GM06990 (cell line): ENCODE results near the gene ZNF695.

Source experiments
- DNase-seq: peaks from one replicate; pipeline ENCODE4 v3.0.0-alpha.2; 2011; ENCODE audit not compliant: insufficient read length; ENCODE audit errors: extremely low read depth
- H3K27me3 ChIP-seq: replicated peaks from 2 replicates; pipeline ENCODE4 v1.6.0; 2011; ENCODE audit warnings: low read length; ENCODE audit not compliant: control insufficient read depth, insufficient read depth
- H3K36me3 ChIP-seq: 2 replicates; pipeline ENCODE4 v1.5.1; 2011; ENCODE audit warnings: low read length; ENCODE audit not compliant: control insufficient read depth, insufficient read depth
- H3K4me3 ChIP-seq: replicated peaks from 2 replicates; pipeline ENCODE4 v1.5.1; 2011; ENCODE audit warnings: low read depth, mild to moderate bottlenecking, control low read depth, low read length
- TF ChIP-seq, protein P1 (sequence below): IDR thresholded peaks from 2 replicates; pipeline ENCODE4 v1.5.1; 2011; ENCODE audit warnings: low read length, control low read depth, mild to moderate bottlenecking, inconsistent platforms; ENCODE audit not compliant: insufficient read depth, poor library complexity, severe bottlenecking

ZNF695 gene

DNA sequence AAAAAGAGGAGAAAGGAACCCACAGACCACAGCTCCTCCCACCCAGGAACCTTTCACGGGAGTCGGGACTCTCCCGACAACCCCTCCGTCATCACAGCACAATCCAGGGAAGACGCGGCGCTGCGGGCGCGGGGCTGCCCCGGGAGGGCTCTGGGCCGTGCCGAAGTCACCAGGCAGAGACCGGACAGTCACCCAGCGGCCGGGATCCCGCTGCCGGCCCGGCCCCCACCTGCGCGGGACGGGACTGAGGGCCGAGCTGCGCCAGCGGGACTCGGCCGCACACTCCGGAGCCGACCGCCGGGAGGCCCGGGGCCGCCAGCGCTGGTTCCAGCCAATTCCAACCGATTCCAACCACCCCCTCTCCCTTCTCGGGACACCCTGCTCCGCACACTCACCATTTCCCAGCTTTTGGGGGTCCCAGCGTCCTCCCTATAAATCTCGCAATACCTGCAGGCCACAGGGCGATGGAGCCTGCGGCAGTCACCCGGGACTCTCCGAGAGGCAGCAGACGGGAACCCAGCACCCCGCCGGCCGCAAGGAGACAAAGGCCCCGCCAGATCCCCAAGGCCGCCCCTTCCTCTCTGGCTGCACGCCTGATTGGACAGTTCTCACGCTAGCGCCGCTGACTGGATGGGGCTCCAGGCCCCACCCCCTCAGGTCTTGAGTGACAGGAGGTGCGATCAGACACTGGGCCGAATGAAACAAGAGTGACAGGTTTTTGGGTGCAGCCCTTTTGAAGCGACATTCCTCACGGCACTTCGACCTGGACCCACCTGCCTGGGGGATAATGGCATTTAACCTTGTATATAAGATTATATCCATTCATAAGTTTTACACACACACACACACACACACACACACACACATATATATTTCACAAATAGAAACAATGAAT, at the start of gene ZNF695:
ZNF695 (minus strand) TSS at position 547 of the 895 bp plus-strand sequence; CDS start at position 398, 149 bp downstream.
- peak within 1 kb of the TSS; percentile 74 for H3K4me3 ChIP-seq
- TF ChIP-seq, protein P1, sequence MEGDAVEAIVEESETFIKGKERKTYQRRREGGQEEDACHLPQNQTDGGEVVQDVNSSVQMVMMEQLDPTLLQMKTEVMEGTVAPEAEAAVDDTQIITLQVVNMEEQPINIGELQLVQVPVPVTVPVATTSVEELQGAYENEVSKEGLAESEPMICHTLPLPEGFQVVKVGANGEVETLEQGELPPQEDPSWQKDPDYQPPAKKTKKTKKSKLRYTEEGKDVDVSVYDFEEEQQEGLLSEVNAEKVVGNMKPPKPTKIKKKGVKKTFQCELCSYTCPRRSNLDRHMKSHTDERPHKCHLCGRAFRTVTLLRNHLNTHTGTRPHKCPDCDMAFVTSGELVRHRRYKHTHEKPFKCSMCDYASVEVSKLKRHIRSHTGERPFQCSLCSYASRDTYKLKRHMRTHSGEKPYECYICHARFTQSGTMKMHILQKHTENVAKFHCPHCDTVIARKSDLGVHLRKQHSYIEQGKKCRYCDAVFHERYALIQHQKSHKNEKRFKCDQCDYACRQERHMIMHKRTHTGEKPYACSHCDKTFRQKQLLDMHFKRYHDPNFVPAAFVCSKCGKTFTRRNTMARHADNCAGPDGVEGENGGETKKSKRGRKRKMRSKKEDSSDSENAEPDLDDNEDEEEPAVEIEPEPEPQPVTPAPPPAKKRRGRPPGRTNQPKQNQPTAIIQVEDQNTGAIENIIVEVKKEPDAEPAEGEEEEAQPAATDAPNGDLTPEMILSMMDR: no peak

DNA sequence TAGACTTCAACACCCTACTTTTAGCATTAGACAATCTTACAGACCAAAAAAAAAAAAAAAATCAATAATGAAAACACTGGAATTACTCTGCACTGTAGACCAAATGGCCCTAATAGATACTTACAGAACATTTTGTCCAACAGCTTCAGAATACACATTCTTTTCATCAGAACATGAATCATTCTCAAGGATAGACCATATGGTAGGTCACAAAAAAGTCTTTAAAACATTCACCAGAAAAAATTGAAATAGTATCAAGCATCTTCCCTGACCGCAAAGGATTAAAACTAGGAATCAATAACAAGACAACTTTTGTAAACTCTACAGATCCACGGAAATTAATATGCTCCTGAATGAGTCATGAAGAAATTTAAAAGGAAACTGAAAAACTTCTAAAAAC, 48.2 kb upstream of the ZNF695 start:
- Histone ChIP-seq H3K4me3 (no peak overlapping the region), H3K36me3 (no peaks in the 10 kb centered on the region), H3K27me3 (no peaks in the 10 kb centered on the region)
- TF ChIP-seq, protein P1: no peak
- no peak for DNase-seq

More for the DNA sequence above, at the start of gene ZNF695:
- no peaks in the 10 kb centered on the region for H3K36me3 ChIP-seq
- peak; percentile 84 for DNase-seq
- H3K27me3 ChIP-seq: no peaks in the 10 kb centered on the region

DNA sequence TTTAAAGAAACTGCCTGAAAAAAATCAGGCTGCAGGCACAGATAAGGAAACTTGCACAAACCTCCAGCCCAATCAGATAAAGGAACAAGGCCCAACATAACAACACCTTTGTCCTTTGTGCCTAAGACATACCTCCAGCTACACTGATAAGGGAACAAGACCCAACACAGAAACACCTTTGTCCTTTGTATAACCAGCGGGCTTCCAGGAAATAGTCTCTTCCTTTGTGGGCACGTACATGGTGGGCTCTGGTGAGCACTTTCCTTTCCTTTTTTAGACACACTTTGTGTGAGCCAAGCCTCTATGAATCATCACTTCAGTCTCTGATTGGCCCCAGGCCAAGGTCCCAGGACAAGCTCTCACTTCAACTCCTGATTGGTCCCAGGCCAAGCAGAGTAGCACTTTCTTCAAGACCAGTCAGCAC, 47.1 kb upstream of the ZNF695 start:
- Histone ChIP-seq H3K4me3 (no peak overlapping the region), H3K36me3 (no peaks in the 10 kb centered on the region), H3K27me3 (no peaks in the 10 kb centered on the region)
- no peak for DNase-seq
- TF ChIP-seq, protein P1: no peak

DNA sequence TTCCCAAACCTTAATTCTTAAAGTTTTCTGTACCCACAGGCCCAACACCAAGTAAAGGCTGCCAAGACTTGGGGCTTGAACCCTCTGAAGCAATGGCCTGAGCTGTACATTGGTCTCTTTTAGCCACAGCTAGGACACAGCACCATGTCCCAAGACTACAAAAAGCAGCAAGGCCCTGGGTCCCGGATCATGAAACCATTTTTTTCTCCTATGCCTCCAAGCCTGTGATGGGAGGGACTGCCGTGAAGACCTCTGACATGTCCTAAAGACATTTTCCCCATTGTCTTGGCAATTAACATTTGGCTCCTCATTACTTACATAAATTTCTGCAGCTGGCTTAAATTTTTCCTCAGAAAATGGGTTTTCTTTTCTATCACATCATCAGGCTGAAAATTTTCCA, 39.8 kb upstream of the ZNF695 start:
- Histone ChIP-seq H3K4me3 (no peak overlapping the region), H3K27me3 (no peaks in the 10 kb centered on the region), H3K36me3 (no peaks in the 10 kb centered on the region)
- no peak for DNase-seq
- TF ChIP-seq, protein P1: no peak

DNA sequence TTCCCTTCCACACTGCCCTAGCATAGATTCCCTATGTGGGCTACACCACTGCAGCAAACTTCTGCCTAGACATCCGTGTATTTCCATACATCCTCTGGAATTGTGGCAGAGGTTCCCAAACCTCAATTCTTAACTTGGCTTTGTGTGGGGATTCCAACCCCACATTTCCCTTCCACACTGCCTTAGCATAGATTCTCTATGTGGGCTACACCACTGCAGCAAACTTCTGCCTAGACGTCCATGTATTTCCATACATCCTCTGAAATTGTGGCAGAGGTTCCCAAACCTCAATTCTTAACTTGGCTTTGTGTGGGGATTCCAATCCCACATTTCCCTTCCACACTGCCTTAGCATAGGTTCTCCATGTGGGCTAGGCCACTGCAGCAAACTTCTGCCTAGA, 39.4 kb upstream of the ZNF695 start:
- Histone ChIP-seq H3K4me3 (no peak overlapping the region), H3K27me3 (no peaks in the 10 kb centered on the region), H3K36me3 (no peaks in the 10 kb centered on the region)
- TF ChIP-seq, protein P1: no peak
- DNase-seq: no peak
